Spleen (tissue), 7 donors: Measurements from ENCODE around the gene WDR44.

Experiments used
- CTCF ChIP-seq, 11 experiments: fragments of 200-600 bp in 7 of 11; fragments of 450-650 bp in 4 of 11; sonication (generic) in 4 of 11; IDR thresholded peaks in 8 of 11; conservative IDR thresholded peaks in 3 of 11; 1 replicate in 7 of 11; 2 replicates in 4 of 11; pipeline versions ENCODE4 v1.4.0 to v1.8.0; 2016 to 2021; ENCODE audit warnings: antibody characterized with exemption in 11 of 11, inconsistent platforms in 4 of 11, mild to moderate bottlenecking in 1 of 11
- POLR2A ChIP-seq, 3 donors: fragments of 450-650 bp; IDR thresholded peaks; one replicate each; pipeline ENCODE4 v1.5.1; 2017; ENCODE audit warnings: antibody characterized with exemption in 3 of 3, mild to moderate bottlenecking in 1 of 3
- donor health status: DM: no; HTN: no; CAD: no; lungs with moderate emphysema.
- donor health status: DM: no; HTN: no; CAD: no.
- donor health status: DM: no; HTN: no; CAD: no.

- TF ChIP-seq POLR2A (IDR thresholded peaks at IDR 0.05) (no peak), CTCF (IDR thresholded peaks at IDR 0.05 in 8 of 11, conservative IDR thresholded peaks at IDR 0.05 in 3 of 11) (no peak)
Observed at GRCh38 chrX:118493016-118493415, 147.1 kb downstream of the WDR44 start.
